H9 (cell line): ENCODE data around the gene MED9. TPM values are rescaled to one million over a fixed set of nuclear protein-coding genes. Genes with fewer than 3 reads are reported as not detected.

ENCODE experiments used
- DNase-seq: peaks from one replicate; pipeline ENCODE4 v3.0.0-alpha.2; 2017
- H2AFZ ChIP-seq: one replicate; pipeline ENCODE4 v1.6.1; 2013; ENCODE audit warnings: mild to moderate bottlenecking, low read length, control low read depth, moderate library complexity
- H2AK5ac ChIP-seq: 2 replicates; pipeline ENCODE4 v1.6.1; 2013; ENCODE audit warnings: low read length, control low read depth, mixed read lengths; ENCODE audit not compliant: insufficient read length
- H2BK120ac ChIP-seq: one replicate; pipeline ENCODE4 v1.6.1; 2013; ENCODE audit warnings: low read depth, mild to moderate bottlenecking, low read length, control low read depth, inconsistent platforms; ENCODE audit not compliant: poor library complexity, severe bottlenecking
- H2BK12ac ChIP-seq: 2 replicates; pipeline ENCODE4 v1.6.1; 2013; ENCODE audit warnings: low read length, control low read depth, mixed read lengths, low read depth; ENCODE audit not compliant: insufficient read length
- H2BK15ac ChIP-seq: 2 replicates; pipeline ENCODE4 v1.6.1; 2013; ENCODE audit warnings: low read depth, low read length, control low read depth
- H2BK20ac ChIP-seq: one replicate; pipeline ENCODE4 v1.6.1; 2013; ENCODE audit warnings: low read depth, mild to moderate bottlenecking, low read length, control low read depth, inconsistent platforms; ENCODE audit not compliant: poor library complexity, severe bottlenecking
- H2BK5ac ChIP-seq: 2 replicates; pipeline ENCODE4 v1.6.1; 2013; ENCODE audit warnings: low read length, control low read depth, mixed read lengths; ENCODE audit not compliant: insufficient read length
- H3K14ac ChIP-seq: 2 replicates; pipeline ENCODE4 v1.6.1; 2013; ENCODE audit warnings: low read length, control low read depth; ENCODE audit not compliant: insufficient read depth
- H3K18ac ChIP-seq: 2 replicates; pipeline ENCODE4 v1.6.1; 2013; ENCODE audit warnings: low read depth, mild to moderate bottlenecking, mixed read lengths, low read length, control low read depth; ENCODE audit not compliant: insufficient read length
- H3K23ac ChIP-seq: 2 replicates; pipeline ENCODE4 v1.6.1; 2013; ENCODE audit warnings: low read length, control low read depth, mixed read lengths, low read depth; ENCODE audit not compliant: insufficient read length
- H3K23me2 ChIP-seq: 2 replicates; pipeline ENCODE4 v1.6.1; 2013; ENCODE audit warnings: low read depth, mild to moderate bottlenecking, mixed read lengths, low read length, control low read depth; ENCODE audit not compliant: insufficient read length, poor library complexity, severe bottlenecking
- H3K27ac ChIP-seq: 2 replicates; pipeline ENCODE4 v1.5.1; 2013; ENCODE audit warnings: low read length, control low read depth, mixed read lengths, low read depth; ENCODE audit not compliant: insufficient read length
- H3K27me3 ChIP-seq: 2 replicates; pipeline ENCODE4 v1.6.1; 2013; ENCODE audit warnings: low read length, control low read depth, inconsistent platforms; ENCODE audit not compliant: insufficient read depth
- H3K4ac ChIP-seq: 2 replicates; pipeline ENCODE4 v1.6.1; 2013; ENCODE audit warnings: low read depth, mild to moderate bottlenecking, control low read depth, inconsistent platforms, low read length, moderate library complexity
- H3K4me1 ChIP-seq: 2 replicates; pipeline ENCODE4 v1.6.1; 2013; ENCODE audit warnings: low read length, control low read depth, inconsistent platforms; ENCODE audit not compliant: insufficient read depth
- H3K4me2 ChIP-seq: 2 replicates; pipeline ENCODE4 v1.6.1; 2013; ENCODE audit warnings: low read length, control low read depth, mixed read lengths; ENCODE audit not compliant: insufficient read length, insufficient read depth
- H3K56ac ChIP-seq: 2 replicates; pipeline ENCODE4 v1.6.1; 2013; ENCODE audit warnings: low read depth, mild to moderate bottlenecking, mixed read lengths, low read length, control low read depth; ENCODE audit not compliant: insufficient read length
- H3K79me1 ChIP-seq: 2 replicates; pipeline ENCODE4 v1.6.1; 2013; ENCODE audit warnings: low read depth, mild to moderate bottlenecking, moderate library complexity, low read length, control low read depth, inconsistent platforms; ENCODE audit not compliant: insufficient read depth, poor library complexity, severe bottlenecking
- H3K79me2 ChIP-seq: 2 replicates; pipeline ENCODE4 v1.6.1; 2013; ENCODE audit warnings: low read length, control low read depth, inconsistent platforms; ENCODE audit not compliant: insufficient read depth
- H3K9ac ChIP-seq: 2 replicates; pipeline ENCODE4 v1.6.1; 2013; ENCODE audit warnings: low read length, control low read depth, mixed read lengths; ENCODE audit not compliant: insufficient read length; ENCODE audit errors: extremely low read depth
- H3K9me3 ChIP-seq: one replicate; pipeline ENCODE4 v1.6.1; 2013; ENCODE audit warnings: low read depth, low read length, inconsistent platforms; ENCODE audit not compliant: control insufficient read depth
- H3T11ph ChIP-seq: one replicate; pipeline ENCODE4 v1.6.1; 2013; ENCODE audit warnings: mild to moderate bottlenecking, low read length, control low read depth, inconsistent platforms
- H4K20me1 ChIP-seq: one replicate; pipeline ENCODE4 v1.6.1; 2013; ENCODE audit not compliant: control insufficient read depth, insufficient read length, insufficient read depth
- H4K5ac ChIP-seq: 2 replicates; pipeline ENCODE4 v1.6.1; 2013; ENCODE audit warnings: low read depth, mild to moderate bottlenecking, mixed read lengths, low read length, control low read depth; ENCODE audit not compliant: insufficient read length
- H4K8ac ChIP-seq: replicated peaks from 2 replicates; pipeline ENCODE4 v1.6.1; 2013; ENCODE audit warnings: low read length, control low read depth, mixed read lengths, low read depth; ENCODE audit not compliant: insufficient read length
- H4K91ac ChIP-seq: 2 replicates; pipeline ENCODE4 v1.6.1; 2013; ENCODE audit warnings: low read depth, mild to moderate bottlenecking, moderate library complexity, mixed read lengths, low read length, control low read depth; ENCODE audit not compliant: insufficient read length
- H3K27ac Mint-ChIP-seq, 3 experiments: 2 replicates in 2 of 3; 3 replicates in 1 of 3; pipeline ENCODE4 v1.8.0; 2020 to 2021; ENCODE audit warnings: mixed read lengths in 3 of 3, mild to moderate bottlenecking in 1 of 3, moderate library complexity in 1 of 3
- H3K27me3 Mint-ChIP-seq: 2 replicates; pipeline ENCODE4 v1.8.0; 2021; ENCODE audit warnings: low read depth, mild to moderate bottlenecking, moderate library complexity, mixed read lengths
- H3K36me3 Mint-ChIP-seq, 3 experiments: 2 replicates in 2 of 3; 3 replicates in 1 of 3; pipeline ENCODE4 v1.8.0; 2020 to 2021; ENCODE audit warnings: low read depth in 3 of 3, mixed read lengths in 3 of 3; ENCODE audit not compliant: insufficient read depth in 1 of 3
- H3K4me1 Mint-ChIP-seq, 2 experiments: 2 replicates each; pipeline ENCODE4 v1.8.0; 2020; ENCODE audit warnings: mixed read lengths in 2 of 2
- H3K4me3 Mint-ChIP-seq, 2 experiments: 2 replicates in 1 of 2; 3 replicates in 1 of 2; pipeline ENCODE4 v1.8.0; 2020 to 2021; ENCODE audit warnings: mild to moderate bottlenecking in 2 of 2, mixed read lengths in 2 of 2, moderate library complexity in 1 of 2
- H3K9me3 Mint-ChIP-seq, 2 experiments: 2 replicates in 1 of 2; 3 replicates in 1 of 2; pipeline ENCODE4 v1.8.0; 2020; ENCODE audit warnings: mild to moderate bottlenecking in 2 of 2, mixed read lengths in 2 of 2, moderate library complexity in 1 of 2
- WGBS: extraction: QIAGEN DNeasy Blood & Tissue Kit; methylation state at CpG from one replicate; pipeline ENCODE4 v1.1.7; 2013; ENCODE audit warnings: missing lambda C conversion rate, low lambda C conversion rate, mixed read lengths; ENCODE audit not compliant: insufficient read length; ENCODE audit errors: extremely low coverage; 5-methylcytosine and 5-hydroxymethylcytosine counted together
- total RNA-seq: library from RNA; stranded (reverse); gene quantifications from 2 replicates; pipeline ENCODE4 v1.2.1, GENCODE V29; 2021
- TF ChIP-seq, protein P1 (sequence below): fragments of 200-600 bp; sonication (generic); conservative IDR thresholded peaks from 3 replicates; pipeline ENCODE4 v1.8.0; 2021; ENCODE audit warnings: antibody characterized with exemption, mild to moderate bottlenecking

Gene MED9
- total RNA-seq, 1 experiment from 2014 or later, result 20.0 TPM

DNA sequence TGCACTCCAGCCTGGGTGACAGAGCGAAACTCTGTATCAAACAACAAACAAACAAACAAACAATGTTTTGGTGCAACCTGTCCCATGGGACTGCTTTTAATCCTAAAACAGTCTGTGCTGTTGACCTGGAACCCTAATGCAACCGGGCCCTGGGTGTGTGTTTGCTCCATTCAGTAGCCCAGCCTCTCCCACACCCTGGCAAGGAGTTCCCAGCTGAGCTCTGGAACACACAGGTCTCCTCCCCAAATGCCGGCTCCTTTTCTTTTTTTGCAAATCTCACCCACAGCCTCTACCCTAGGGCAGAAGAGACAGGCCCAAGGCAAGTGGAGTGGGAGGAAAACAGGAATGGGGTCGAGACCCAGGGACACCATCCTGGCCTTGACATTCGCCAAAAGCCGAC is 49.2 kb downstream of the MED9 start:
- no peak overlapping the region for H3K4ac ChIP-seq
- no CpG with 5 or more reads among the region's 6 CpGs for WGBS

More for the DNA sequence above, 49.2 kb downstream of the MED9 start:
- Histone ChIP-seq H3K56ac (no peak overlapping the region), H3K79me2 (no peaks in the 10 kb centered on the region), H2BK20ac (no peak overlapping the region), H3K23ac (no peak overlapping the region), H2BK15ac (no peak overlapping the region), H3K27me3 (no peaks in the 10 kb centered on the region), H3K23me2 (no peaks in the 10 kb centered on the region), H2BK120ac (no peak overlapping the region), H3K9me3 (no peaks in the 10 kb centered on the region), H3K9ac (no peak overlapping the region), H4K20me1 (peaks cover 2% of the 10 kb centered on the region), H4K8ac (no peak overlapping the region), H2BK12ac (no peak overlapping the region), H2AK5ac (no peak overlapping the region), H3K79me1 (no peaks in the 10 kb centered on the region), H3T11ph (no peak overlapping the region), H4K91ac (no peak overlapping the region), H2AFZ (no peak overlapping the region), H3K18ac (no peak overlapping the region), H3K4me1 (peaks cover 3% of the 10 kb centered on the region; the same call in 1 of the 2 replicates), H2BK5ac (no peak overlapping the region), H3K14ac (no peak overlapping the region), H3K4me2 (no peak overlapping the region), H4K5ac (no peak overlapping the region), H3K27ac (no peak overlapping the region)
- Mint-ChIP-seq H3K36me3 (peaks cover 0 to 14% (median 4%) of the 10 kb centered on the region in 3 experiments; a peak in 3 of 7 replicates), H3K9me3 (peaks cover 0 to 3% of the 10 kb centered on the region in 2 experiments; a peak in 1 of 5 replicates), H3K4me1 (peaks cover 28 to 43% of the 10 kb centered on the region in 2 experiments), H3K27ac (peak overlapping the region in 1 of 3 experiments; percentile 9; a peak in 1 of 7 replicates), H3K27me3 (no peaks in the 10 kb centered on the region), H3K4me3 (no peak overlapping the region)
- DNase-seq, result no peak
- TF ChIP-seq, protein P1, sequence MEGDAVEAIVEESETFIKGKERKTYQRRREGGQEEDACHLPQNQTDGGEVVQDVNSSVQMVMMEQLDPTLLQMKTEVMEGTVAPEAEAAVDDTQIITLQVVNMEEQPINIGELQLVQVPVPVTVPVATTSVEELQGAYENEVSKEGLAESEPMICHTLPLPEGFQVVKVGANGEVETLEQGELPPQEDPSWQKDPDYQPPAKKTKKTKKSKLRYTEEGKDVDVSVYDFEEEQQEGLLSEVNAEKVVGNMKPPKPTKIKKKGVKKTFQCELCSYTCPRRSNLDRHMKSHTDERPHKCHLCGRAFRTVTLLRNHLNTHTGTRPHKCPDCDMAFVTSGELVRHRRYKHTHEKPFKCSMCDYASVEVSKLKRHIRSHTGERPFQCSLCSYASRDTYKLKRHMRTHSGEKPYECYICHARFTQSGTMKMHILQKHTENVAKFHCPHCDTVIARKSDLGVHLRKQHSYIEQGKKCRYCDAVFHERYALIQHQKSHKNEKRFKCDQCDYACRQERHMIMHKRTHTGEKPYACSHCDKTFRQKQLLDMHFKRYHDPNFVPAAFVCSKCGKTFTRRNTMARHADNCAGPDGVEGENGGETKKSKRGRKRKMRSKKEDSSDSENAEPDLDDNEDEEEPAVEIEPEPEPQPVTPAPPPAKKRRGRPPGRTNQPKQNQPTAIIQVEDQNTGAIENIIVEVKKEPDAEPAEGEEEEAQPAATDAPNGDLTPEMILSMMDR, result no peak
